ENCODE data around the gene TBL1XR1.

TBL1XR1 gene

DNA sequence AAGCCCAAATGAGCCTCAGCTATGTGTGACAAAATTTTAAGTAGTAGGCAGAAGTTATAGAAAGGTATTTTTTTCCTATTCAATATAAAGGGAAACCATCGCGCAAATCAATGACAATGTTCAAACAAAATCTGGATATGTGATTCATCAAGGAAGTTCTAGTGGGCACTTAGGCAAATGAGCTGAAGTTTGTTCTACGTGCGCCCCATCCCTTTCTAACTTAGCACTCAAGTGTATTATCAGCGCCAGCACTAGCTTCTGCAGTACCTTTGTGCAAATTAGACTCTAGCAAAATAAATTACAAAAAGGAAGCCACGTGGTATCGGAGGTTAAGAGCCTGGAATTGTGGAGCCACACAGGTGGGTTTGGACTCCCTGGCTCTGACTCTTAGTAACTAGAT, 91.1 kb downstream of the TBL1XR1 start:
- DNase-seq, result no peak

DNA sequence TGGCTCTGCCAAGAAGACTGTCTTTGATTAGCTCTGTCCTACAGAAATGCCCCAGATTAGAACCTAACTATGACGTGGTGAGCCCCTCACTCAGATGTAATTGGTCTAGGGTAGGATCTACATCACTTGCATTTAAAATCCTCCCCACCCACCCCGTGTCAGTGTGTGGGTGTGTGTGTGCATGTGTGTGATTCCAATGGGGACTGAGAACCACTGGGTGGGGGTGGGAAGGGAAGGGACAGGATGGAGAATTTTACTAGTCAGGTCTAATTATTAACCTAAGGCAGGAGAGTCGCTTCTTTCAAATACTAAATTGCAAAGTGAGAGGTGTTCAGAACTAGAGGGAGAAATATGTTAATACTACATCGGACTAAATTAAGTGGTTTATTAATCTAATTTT, 91.7 kb downstream of the TBL1XR1 start:
- DNase-seq, result no peak

DNA sequence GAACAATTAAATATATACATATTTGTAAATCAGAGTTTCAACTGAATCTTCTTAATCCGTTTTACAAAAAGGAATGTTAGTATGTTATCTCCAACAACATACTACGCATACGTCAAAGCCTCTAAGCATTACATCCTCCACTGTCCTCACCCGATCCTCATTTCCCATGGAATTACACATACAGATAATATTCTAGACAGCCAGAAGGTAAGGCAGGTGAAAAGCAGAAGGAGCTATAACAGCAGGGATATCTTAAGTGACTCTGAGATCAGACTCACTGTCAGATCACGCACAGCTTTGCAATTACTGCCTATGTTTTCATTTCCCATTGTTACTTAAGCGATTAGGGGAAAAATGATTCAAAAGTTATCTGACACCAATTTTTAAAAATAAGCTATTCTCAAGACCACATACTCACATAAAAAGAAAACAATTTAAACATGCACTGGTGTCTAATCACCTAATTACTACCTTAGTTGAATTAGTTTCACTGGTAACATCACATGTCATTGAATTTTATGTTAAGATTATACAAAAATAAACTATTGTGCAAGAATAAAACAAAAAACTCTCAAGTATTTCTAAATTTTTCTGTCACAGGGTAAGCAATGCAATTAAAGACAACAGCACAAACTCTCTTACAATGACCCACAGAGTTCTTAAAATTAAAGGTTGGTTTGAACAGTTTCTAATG, 92.8 kb downstream of the TBL1XR1 start:
- no peak for DNase-seq

DNA sequence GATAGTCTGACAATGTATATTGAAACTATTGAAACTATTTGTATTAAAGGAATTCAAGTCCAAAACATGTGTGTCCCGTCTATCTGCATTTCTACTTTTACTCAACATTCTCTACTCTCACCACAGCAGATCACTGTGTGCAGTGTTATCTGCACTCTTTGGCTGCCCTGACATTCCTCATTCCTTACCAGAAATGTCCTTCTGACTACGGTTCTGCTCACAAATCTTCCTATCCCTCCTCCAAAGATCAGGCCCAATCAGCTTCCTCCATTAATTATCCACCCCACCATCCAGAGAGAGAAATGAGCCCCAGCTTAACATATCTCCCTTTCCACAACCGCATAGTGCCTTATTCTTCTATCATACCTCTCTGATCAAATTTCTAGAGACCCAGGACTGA, 94.7 kb downstream of the TBL1XR1 start:
- peak; percentile 65 for DNase-seq

DNA sequence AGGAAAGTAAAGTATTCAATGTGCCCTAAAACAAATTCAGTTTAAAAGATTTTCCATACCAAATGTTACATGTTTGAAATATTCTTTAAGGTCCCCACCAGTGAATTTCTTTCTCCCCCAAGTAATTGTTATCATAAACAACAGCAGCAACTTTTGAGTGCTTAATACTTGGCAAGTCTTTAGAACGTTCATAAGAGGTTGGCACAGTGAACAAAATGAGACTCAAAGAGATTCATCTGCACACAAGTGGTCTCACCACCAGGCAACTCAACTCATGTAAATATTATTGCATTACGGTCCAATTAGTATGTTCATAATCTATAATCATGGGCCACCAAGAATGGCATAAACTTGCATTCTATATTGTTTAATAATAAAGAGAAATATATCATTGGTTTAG, 98.7 kb downstream of the TBL1XR1 start:
- no peak for DNase-seq

DNA sequence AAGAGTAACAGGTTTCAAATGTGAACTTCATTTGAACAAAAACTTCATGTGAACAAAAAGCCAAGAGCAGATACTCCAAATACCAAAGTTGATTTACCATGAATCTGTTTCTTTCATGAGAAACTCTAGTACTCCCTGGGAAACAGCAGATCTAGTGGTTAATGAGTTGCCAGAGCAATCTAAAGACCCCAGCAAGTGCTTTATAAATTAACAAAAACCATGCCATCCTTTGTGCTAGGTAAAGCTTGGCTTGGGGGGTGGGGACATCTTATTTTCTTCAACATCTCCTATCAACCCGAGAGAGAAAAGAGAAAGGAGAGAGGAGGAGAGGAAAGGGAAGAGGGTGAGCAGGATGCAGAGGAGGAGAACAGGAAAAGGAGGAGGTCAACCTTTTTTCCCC, 100.7 kb downstream of the TBL1XR1 start:
- no peak for DNase-seq

DNA sequence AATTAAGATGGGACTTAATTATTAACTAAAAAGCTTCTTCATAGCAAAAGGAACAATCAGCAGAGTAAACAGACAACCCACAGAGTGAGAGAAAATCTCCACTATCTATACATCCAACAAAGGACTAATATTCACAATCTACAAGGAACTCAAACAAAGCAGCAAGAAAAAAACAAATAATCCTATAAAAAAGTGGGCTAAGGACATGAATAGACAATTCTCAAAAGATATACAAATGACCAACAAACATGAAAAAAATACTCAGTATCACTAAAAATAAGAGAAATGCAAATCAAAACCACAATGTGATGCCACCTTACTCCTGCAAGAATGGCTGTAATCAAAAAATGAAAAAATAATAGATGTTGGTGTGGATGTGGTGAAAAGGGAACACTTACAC, 103.3 kb downstream of the TBL1XR1 start:
- no peak for DNase-seq

DNA sequence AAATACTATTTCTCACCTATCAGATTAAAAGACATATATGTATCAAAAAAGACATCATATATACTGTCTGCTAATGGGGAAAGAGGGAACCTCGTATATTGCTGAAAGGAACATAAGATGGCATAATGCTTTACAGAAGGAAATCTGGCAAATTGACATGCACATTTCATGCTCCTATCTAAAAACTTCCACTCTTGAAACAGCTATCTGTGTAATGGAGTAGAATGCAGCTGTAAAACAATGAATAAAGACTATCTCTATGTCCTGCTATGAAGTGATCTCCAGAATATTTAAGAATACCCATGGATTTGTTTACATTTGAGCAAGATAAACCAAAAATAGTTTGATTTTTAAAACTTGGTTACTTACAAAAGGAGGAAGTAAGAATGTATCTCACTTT, 107.4 kb downstream of the TBL1XR1 start:
- DNase-seq, result no peak

DNA sequence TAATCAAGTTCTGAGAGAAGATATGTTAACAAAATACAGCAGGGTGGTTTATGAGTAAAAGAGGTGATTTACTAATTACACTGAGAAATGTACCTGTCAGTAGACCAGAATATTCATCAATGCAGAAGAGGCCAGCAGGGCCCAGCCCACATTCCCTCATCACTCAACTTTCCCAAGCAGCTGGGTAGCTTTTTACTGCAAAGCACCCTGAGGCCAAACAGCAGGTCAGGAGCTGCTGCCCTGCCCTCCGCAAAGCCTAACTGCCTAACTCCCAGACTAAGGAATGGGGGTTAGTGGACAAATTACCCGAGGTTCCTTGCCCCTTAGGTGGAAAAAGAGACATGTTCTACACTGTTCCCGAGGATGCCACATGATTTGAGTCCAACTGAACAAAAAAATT, 108.2 kb downstream of the TBL1XR1 start:
- DNase-seq, result peak; percentile 85

DNA sequence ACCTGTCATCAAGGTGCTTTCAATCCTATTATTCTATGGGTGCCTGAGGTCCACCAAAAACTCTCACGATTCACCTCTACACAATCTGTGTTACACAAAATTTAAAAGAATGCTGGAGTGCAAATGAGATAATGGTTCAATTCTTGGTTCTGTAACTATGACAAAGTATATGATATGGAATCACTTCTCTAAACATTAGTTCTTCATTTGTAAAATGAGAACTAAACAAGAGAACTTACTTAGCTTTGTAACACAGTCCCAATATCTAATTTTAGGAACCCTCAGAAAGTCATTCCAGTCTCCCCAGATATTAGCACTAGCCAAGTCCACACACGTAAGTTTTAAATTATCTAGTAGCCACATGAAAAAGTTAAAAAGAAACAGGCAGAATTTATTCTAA, 111.5 kb downstream of the TBL1XR1 start:
- DNase-seq, result no peak

DNA sequence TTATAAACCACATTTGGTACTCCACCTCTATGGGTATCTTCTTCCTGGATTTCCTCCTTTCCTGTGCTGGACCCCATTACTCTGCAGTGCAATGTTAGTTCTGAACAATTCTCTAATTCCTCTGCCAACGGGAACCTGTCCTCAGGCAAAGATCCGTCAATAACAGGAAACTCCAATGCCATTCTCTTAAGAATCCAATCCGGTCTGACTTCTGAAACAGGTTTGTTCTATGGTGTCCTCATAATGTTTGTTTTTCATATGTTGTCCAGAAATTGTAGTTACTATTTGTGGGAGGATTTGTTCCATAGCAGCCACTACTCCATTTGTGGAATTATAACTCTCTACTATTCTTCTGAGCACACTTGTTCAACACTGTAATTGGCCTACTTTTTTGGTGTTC, 112.7 kb downstream of the TBL1XR1 start:
- no peak for DNase-seq

DNA sequence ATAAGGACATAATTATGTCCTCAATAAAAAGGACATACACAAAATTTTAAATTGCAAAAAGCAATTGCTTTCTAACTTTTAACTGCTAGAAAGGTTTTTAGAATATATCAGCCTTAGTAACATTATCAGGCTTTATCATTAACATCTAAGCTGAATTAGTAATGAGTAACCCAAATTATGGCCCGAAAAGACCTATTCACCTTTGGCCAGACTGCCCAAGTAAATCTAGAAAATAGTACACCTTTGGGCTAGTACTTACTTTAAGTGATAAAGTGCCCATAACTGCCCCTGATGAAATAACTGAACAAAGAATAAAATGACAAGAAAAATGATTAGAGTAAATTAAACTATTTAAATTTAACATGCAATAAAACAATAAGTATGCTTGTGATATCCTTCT, 117.2 kb downstream of the TBL1XR1 start:
- no peak for DNase-seq

DNA sequence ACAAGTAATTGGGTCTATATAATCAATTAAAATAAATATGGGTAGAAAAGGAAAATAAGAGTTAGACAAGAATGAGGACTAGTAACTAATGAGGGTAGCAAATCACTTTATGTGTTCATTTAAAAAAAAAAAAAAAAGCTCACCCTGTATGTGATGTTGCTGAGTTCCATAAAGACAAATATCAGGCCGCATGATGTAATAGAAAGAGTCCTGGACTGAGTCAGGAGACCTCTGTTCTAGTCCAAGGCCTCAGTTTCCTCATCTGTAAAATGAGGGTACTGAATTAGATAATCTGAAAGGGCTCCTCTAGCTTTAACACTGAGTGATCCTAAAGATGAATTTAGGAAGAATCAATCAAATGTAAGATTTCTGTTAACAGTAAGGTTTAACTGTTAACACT, 117.6 kb downstream of the TBL1XR1 start:
- no peak for DNase-seq

DNA sequence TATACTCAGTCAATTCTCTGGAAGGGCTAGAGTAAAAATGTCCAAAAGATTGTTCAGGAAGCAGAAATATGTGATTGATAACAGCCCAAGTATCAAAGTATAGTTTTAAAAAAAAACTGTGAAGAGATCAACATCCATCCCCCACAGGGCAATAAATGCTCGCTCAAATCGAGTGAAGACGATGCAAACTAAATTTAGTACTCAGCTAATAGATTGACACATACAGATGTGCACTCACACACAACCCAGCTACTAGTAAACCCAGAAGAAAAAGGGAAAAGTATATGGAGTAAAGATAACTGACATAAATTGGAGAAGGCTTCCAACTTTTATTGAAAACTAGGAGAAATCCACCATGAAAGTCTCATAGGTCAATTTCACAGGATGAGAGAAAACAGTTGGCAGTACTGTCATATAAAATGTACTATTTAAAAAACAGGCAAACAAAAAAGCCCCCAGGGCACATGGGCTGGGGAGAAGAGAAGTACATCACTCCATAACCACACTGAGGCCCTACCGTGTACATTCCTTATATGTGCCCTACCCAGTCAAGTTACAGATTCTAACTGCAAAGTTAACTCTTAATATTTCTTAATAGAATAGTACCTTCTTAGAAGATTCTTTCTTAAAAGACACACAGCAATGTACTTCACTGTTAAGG, 125.7 kb downstream of the TBL1XR1 start:
- DNase-seq, result no peak

DNA sequence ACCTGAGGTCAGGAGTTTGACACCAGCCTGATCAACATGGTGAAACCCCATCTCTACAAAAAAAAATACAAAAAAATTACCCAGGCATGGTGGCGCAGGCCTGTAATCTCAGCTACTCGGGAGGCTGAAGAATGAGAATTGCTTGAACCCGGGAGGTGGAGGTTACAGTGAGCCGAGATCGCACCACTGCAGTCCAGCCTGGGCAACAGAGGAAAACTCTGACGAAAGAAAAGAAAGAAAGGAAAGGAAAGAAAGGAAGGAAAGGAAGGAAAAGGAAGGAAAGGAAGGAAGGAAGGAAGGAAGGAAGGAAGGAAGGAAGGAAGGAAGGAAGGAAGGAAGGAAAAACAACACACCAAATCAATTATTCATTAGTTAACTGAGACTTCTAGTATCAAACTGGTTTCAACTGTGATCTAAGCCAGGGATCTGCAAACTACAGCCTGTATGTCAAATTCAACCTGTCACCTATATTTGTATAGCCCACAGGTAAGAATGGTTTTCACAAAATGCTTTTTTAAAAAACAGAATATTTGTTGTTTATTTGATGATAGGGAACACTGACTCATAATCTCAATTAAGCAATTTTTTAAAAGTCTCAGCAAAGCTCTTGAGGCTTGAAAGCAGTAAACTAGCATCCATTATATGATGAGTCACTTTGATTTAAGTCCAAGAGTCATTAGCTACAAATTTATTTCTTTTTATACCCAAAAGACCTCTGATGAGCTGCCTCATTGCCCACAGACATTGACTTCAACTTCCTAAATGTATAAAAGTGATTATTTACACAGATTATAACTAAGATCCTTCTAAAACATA, 127.6 kb downstream of the TBL1XR1 start:
- DNase-seq, result no peak

DNA sequence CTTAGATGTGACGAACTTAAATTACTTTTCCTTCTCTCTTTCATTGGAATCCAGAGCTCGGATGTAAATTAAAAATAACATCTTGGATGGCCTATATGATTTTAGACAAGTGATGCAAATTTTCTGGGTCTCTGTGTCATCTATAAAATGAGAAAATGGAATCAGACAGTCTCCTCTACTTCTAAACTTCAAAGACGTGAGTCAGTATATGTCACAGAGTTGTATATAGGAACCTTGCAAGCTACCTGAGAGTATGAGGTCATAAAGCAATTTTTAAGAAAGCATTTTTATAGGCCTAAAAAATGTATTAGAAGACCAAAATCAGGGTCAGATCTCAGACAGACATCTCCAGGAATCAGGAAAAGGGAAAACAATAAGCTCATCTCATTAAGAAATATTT, 128.3 kb downstream of the TBL1XR1 start:
- DNase-seq, result no peak

DNA sequence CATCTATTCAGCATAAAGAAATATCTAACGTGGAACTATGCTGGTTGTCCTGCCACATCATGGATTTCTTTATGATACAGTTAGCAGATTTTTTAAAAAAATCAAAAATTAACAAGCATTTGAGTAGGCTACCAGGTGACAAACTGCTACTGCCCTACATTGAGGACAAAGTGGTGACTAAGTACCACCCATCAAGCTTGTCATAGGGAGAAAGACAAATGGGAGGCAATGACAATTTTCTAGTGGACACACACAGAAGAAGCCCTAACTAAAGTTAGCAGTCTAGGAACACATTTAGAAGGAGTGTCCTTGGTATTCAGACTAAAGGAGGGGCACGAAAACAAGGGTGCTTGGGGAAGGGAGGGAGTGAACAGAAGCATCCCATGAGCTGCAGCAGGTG, 131.2 kb downstream of the TBL1XR1 start:
- DNase-seq, result no peak

DNA sequence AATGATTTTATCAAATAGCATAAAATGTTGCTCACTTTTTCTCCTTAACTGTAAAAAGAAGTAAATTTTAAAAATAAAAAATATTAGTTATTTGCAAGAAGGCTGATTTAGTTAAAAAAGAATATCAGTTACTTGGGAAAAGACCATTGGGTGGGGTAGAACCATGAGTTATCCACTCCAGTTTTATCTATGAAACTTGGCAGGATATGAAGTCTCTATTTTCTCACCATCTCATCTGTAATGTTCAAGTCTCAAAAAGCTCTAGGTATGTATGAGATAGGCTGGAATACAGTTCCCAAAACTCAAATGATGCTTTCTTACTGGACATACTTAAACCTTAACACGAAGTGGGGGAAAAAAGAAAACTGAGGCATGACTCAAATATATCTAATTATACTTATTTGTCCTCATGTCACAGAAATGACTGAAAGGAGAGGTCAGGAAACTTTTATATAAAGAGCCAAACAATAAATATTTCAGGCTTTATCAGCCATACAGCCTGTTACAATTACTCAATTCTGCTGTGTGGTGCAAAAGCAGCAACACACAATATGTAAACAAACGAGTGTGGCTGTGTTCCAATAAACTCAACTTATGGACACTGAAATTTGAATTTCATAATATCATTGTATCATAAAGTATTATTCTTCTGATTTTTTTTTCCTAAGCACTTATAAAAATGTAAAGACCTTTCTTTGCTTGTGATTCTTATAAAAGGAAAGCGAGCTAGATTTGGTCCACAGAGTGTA, 131.8 kb downstream of the TBL1XR1 start:
- DNase-seq, result no peak

DNA sequence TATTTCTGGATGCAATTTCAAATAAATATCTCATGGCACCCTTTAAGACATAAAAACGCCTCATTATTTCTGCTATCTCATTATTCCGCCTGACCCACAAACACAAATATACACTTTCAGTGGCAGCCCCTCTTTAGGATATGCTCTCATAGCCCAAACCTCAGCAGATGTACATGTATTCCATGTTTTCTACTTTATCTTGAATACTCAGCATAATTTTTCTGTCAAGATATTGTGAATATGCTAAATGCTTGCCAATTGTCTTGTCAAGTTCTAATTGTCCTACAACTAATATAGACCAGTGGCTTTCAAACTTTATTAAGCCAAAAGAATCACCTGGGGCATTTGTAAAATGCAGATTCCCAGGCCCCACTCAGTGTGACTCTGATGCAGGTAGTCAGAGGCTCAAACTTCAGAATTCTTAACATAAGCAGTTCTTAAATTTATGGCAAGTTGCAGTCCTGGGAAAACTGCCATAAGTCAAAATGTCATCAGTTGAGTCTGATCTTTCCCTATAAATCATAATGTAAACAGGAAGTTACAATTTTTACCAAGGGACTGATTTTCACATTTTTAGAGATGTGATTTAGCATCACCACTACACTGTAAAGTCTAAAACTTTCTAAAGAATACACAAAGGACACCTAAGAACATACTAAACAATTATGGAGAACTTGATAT, 135.1 kb downstream of the TBL1XR1 start:
- no peak for DNase-seq

DNA sequence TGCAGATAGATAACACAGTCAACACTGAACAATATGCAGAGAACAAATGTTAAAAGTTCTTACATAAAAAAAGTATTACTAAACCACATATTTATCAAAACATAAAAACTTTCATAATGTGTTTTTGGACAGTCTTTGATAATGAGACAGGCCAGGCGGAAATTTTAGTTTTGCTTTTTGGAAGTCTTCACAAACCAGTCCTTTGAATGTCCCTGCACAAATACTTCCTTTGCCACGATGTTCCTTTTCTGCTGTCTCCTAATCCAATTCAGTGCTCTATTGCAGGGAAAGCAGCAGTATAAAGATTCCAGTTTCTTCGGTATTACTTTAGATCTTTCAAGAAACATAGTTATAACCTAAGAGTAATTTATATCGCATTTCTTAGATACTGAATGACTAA, 135.9 kb downstream of the TBL1XR1 start:
- no peak for DNase-seq

DNA sequence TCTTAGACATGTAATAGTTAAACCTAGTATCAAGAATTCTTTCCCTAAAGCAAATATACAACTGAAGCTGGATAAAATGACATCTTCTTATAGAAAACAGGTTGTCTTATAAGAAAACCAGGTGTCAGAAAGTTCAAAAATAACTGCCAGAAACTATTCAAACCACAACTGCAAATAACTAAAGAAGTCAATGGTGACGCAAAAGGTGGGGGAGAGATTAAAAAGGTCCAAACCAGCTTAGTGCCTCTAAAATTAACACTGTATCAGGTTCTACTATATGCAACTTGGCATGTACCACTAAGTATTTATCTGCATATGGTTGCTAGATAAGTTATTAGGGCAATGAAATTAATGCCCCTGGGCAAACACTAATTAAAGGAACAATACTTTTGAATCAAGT, 136.8 kb downstream of the TBL1XR1 start:
- no peak for DNase-seq

DNA sequence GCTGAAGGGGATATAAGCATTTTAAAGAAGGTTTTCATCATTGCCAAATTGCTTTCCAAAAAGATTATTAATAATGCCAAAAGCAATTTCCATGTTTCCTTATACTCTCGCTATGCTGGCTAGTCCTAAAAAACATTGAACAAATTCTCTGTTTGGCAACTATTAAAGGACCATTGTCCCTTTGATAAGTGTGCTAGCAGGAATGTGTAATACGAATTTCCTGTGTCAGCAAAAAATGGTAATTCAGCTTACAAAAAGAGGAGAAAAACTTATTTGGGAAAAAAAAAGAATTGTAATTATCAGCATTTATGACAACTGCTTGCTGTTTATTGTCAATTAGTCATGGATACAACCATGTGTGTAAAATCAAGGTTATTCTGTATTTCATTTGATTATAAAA, 138.6 kb downstream of the TBL1XR1 start:
- no peak for DNase-seq

DNA sequence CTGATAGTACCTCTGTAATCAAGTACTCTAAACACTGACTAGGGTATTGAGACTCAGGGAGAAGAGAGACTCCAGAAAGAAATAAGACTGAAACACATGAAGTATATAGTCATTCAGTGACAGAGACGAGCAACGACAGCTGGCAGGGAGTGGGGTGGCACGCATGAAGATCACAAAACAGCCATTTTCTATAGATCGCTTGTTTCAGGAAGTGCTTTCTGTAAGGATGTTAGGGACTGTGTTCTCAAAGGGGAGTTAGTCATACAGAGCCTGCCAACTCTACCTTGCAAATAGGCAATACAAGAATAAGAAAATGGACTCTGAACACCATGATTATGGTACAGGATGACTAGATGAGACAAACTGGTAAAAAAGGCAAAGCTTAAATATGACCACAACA, 139.5 kb downstream of the TBL1XR1 start:
- DNase-seq, result no peak

All from islet precursor cell (in vitro differentiated cells).